HL-60/S4 treated with retinoic acid at 250 ng/mL for 4 days and 3 days (cell line): Measurements from ENCODE around the gene SLC26A11.
"Not testable (repeated sequence)": the region's sequence is repeated elsewhere in the genome, so short reads cannot be mapped to it uniquely, and the experiment has no call there.

Experiments
- in situ Hi-C: fragments of 300-500 bp; cut with MboI; formaldehyde crosslinking; loops from 2 replicates; pipeline ENCODE4 v1.7.0; 2022; ENCODE audit warnings: low sequenced_read_pairs

SLC26A11 gene

GRCh38 chr17:80195671-80196529 is 24.3 kb upstream of the SLC26A11 start:
- in situ Hi-C loops, result no loop called here

- in situ Hi-C loops, result no loop called here
These were observed 23.6 kb upstream of the SLC26A11 start for GRCh38 chr17:80196652-80197051.

- in situ Hi-C loops, result no loop called here
These were observed 22.0 kb upstream of the SLC26A11 start for GRCh38 chr17:80198144-80198661.

- in situ Hi-C loops, result not testable (repeated sequence)
These were observed 20.9 kb upstream of the SLC26A11 start for GRCh38 chr17:80199295-80199694.

- in situ Hi-C loops, result no loop called here
These were observed 18.8 kb upstream of the SLC26A11 start for GRCh38 chr17:80201446-80201845.

GRCh38 chr17:80202197-80202596 is 18.0 kb upstream of the SLC26A11 start:
- in situ Hi-C loops, result no loop called here

GRCh38 chr17:80203471-80203963 is 16.7 kb upstream of the SLC26A11 start:
- in situ Hi-C loops, result no loop called here

GRCh38 chr17:80204626-80205468 is 15.4 kb upstream of the SLC26A11 start:
- in situ Hi-C loops, result no loop called here

- in situ Hi-C loops, result no loop called here
These were observed 14.4 kb upstream of the SLC26A11 start for GRCh38 chr17:80205811-80206210.

- in situ Hi-C loops, result no loop called here
These were observed 12.2 kb upstream of the SLC26A11 start for GRCh38 chr17:80208050-80208449.

GRCh38 chr17:80209765-80210164 is 10.5 kb upstream of the SLC26A11 start:
- in situ Hi-C loops, result no loop called here

GRCh38 chr17:80210348-80211108 is 9.7 kb upstream of the SLC26A11 start:
- in situ Hi-C loops, result no loop called here

GRCh38 chr17:80212109-80212508 is 8.1 kb upstream of the SLC26A11 start:
- in situ Hi-C loops, result no loop called here

- in situ Hi-C loops, result no loop called here
These were observed 7.7 kb upstream of the SLC26A11 start for GRCh38 chr17:80212511-80212910.

GRCh38 chr17:80212962-80213642 is 7.1 kb upstream of the SLC26A11 start:
- in situ Hi-C loops, result no loop called here

GRCh38 chr17:80213643-80213975 is 6.6 kb upstream of the SLC26A11 start:
- in situ Hi-C loops, result no loop called here

GRCh38 chr17:80214012-80214877 is 6.0 kb upstream of the SLC26A11 start:
- in situ Hi-C loops, result no loop called here

- in situ Hi-C loops, result no loop called here
These were observed 5.4 kb upstream of the SLC26A11 start for GRCh38 chr17:80214878-80215210.
